ENCODE results near the gene GABRR3.

DNA sequence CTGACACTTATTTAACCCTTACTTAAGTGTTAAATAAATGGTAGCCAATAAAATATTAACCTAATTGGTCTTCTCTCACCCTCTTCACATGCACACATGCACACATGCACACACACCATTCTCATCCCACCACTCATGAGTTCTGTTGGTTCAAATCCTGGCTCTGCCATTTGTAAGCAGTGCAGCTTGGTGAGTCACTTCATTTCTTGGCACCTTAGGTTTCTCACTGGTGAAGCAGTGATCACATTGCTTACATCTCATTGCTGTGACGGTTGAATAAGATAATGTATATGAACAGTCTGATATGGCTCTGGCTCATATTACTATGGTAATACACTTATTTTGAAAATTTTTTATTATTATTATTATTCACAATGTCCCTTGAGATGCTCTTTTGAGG, 96.7 kb downstream of the GABRR3 start:
- TF ChIP-seq CTCF (conservative IDR thresholded peaks at IDR 0.05; ENCODE audit: low read length), result no peak
- no peak for TF ChIP-seq EZH2phosphoT487 (IDR thresholded peaks at IDR 0.05; ENCODE audit: borderline replicate concordance, low read depth, low read length)
